DMS79 treated with DMSO at 0.1 percent for 48 hours (cell line): ENCODE results near the gene CHAF1B.
A peak's percentile ranks its signal among the peaks of the same experiment; 100 is the strongest.
"Not testable (repeated sequence)": the region's sequence is repeated elsewhere in the genome, so short reads cannot be mapped to it uniquely, and the experiment has no call there.

Experiments
- DNase-seq: peaks from one replicate; lab custom pipeline; 2025; lab: John Stamatoyannopoulos, UW

The CHAF1B gene

GRCh38 chr21:36385233-36386030, at the start of gene CHAF1B:
Gene CHAF1B (plus strand): TSS chr21:36385392. CDS start chr21:36386137, 745 bp downstream.
- peak; percentile 33 for DNase-seq

DNA sequence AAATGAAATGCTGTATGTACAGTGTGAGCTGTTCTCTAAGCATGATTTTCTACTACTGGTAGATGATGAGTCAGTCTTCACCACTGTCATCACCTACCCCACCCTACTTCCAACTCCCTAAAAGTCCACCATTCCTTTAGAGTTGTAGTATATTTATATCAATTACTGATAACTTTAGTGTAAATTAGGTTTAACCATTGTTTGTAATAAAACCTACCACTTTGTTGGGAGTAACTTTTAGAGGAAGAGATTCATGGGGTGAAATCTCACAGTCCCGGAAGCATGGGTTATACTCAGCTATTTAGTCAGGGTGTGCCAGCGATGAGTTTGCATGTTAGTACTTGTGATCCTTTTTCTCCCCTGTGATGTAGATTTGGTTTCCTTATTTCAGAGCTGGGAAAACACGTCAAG, 48.1 kb upstream of the CHAF1B start:
- DNase-seq, result no peak

DNA sequence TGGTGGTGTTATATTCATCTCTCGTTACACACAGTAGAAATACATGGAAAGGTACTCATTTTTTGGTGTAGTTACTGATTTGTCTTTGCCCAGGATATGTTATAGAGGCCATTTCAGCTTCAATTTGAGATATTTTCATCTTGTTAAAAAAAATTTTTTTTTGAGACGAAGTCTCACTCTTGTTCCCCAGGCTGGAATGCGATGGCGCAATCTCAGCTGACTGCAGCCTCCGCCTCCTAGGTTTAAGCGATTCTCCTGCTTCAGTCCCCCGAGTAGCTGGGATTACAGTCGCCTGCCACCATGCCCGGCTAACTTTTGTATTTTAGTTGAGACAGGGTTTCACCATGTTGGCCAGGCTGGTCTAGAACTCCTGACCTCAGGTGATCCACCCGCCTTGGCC, 46.2 kb upstream of the CHAF1B start:
- no peak for DNase-seq

GRCh38 chr21:36342581-36342980, 42.6 kb upstream of the CHAF1B start:
- not testable (repeated sequence) for DNase-seq

DNA sequence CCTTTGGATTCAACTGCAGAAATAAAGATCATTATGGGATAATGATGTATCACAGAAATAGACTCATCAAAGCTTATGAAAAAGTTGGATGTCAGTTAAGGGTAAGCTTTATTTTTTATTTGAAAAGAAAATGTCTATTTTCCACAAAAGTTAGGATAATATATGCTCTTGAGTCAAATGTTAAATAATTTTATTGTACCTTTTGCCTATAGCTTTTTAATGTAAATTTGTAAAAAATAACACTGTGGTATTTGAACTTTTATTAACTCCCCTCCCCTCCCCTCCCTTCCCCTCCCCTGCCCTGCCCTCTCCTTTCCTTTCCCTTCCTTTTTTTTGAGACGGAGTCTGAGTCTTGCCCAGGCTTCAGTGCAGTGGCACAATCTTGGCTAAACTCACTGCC, 40.3 kb upstream of the CHAF1B start:
- no peak for DNase-seq

DNA sequence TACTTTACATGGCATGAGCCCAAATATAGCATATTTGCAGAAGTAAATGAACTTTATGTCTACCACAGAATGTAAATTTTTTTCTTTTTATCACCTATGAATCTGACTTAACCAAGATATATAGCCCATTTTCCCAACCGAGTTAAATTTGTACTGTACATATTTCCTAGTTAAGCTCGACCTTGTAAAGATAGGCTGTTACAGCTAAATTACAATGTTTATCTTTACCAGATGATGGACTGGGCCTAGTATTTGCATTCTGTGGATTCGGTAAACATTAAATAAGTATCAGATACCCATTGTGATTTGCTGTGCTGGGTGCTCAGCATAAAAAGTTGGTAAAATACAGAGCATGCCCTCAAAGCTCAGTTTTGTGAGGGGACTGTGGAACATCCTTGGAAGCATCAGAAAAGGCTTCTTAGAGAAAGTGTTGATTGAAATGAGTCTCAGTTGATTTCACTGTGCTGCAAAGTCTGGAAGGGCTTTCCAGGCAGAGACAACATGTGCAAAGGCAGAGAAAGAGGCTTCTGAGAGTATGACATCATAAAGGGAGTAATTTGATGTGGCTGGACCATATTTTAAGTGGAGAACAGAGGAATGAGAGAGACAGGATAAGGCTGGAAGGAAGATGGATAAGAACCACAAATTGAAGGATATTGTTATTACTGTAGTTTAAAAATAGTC, 37.8 kb upstream of the CHAF1B start:
- no peak for DNase-seq

- DNase-seq, result no peak
These were observed 37.2 kb upstream of the CHAF1B start for GRCh38 chr21:36347962-36348328.

DNA sequence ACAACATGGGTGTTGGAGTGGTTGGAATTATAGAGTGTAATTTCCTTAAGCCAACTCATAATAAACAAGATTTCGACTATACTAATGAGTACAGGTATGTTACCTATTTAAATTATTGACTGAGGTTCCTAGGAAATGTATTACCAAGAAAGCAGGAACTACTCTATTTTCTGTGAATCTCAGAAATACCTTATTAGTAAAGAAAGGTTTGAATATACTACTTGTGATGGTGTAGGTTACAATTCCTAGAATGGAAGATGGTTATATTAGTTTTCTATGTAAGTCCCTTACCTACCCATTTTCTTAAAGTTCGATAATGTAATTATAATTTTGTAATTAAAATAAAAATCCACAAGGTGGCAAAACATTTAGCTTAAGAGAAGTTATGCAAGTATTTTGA, 35.9 kb upstream of the CHAF1B start:
- DNase-seq, result no peak

- DNase-seq, result no peak
These were observed 34.8 kb upstream of the CHAF1B start for GRCh38 chr21:36350282-36350910.

- DNase-seq, result no peak
These were observed 30.1 kb upstream of the CHAF1B start for GRCh38 chr21:36354918-36355680.

GRCh38 chr21:36355868-36356267, 29.3 kb upstream of the CHAF1B start:
- DNase-seq, result no peak

DNA sequence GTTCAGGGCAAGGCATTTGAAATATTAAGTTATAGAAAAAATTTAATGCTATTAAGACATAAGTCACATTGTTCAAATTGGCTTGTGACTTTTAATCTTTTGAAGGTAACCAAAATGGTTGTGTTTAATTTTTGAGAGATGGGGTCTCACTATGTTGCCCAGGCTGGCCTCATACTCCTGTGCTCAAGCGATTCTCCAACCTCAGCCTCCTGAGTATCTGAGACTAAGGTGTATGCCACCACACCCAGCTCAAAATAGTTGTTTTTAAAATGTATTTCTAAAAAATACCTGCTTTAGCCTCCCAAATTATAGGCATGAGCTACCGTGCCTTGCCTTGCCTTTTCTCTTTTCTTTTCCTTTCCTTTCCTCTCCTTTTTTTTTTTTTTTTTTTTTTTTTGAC, 26.0 kb upstream of the CHAF1B start:
- DNase-seq, result no peak

- no peak for DNase-seq
These were observed 16.0 kb upstream of the CHAF1B start for GRCh38 chr21:36369064-36369685.

- no peak for DNase-seq
These were observed 9.2 kb upstream of the CHAF1B start for GRCh38 chr21:36375994-36376393.

- no peak for DNase-seq
These were observed 7.8 kb upstream of the CHAF1B start for GRCh38 chr21:36377391-36377842.

DNA sequence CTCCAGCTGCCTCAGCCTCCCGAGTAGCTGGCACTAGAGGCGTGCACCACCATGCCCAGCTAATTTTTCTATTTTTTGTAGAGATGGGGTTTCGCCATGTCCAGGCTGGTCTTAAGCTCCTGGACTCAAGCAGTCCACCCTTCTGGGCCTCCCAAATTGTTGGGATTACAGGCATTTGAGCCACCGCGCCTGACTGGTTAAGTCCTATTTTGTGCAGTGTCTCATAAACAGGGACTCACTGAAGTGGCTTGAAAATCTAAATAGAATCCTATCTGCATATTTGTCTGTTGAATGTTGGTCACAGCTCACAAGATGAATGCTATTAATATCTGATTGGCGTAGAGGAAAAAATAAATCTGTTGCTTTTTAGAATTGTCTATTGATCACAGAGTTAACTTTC, 5.9 kb upstream of the CHAF1B start:
- DNase-seq, result no peak

GRCh38 chr21:36381841-36382589, 3.2 kb upstream of the CHAF1B start:
- DNase-seq, result no peak

DNA sequence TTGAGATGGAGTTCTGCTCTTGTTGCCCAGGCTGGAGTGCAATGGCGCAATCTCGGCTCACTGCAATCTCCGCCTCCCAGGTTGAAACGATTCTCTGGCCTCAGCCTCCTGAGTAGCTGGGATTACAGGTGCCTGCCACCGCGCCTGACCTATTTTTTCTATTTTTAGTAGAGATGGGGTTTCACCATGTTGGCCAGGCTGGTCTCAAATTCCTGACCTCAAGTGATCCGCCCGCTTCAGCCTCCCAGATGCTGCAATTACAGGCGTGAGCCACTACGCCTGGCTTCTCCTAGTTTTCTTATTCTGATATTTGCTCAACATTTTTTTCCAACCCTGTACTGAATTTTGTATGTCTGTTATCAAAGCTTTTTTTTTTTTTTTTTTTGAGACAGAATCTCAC, 2.5 kb upstream of the CHAF1B start:
- not testable (repeated sequence) for DNase-seq

GRCh38 chr21:36384885-36385232, 333 bp upstream of the CHAF1B start:
- no peak for DNase-seq

DNA sequence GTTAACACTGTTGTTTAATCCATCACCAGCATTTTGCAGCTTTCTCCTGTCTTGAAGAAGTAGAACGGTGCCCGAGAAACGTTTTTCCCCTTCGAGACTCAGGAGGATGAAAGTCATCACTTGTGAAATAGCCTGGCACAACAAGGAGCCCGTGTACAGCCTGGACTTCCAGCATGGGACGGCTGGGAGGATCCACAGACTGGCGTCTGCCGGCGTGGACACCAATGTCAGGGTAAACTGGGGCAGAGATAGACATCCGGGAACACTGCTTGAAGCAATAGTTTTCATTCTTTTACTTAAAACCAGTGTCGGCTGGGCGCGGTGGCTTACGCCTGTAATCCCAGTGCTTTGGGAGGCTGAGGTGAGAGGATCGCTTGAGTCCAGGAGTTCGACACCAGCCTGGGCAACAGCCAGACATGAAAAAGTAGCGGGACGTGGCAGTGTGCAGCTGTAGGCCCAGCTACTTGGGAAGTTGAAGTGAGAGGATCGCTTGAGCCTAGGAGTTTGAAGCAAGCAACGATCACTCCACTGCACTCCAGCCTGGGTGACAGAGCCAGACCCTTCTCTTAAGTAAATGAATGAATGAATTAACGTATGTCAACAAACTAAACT, 945 bp downstream of the CHAF1B start:
- no peak for DNase-seq

- DNase-seq, result no peak
These were observed 2.9 kb downstream of the CHAF1B start for GRCh38 chr21:36388096-36388495.
